CD4-positive, alpha-beta T cell treated with Interleukin-17A for 1 hour (primary cell): ENCODE data around the gene PRPF18.

Experiments
- DNase-seq: peaks from one replicate; pipeline ENCODE4 v3.0.0-alpha.2; 2020

PRPF18 gene

DNA sequence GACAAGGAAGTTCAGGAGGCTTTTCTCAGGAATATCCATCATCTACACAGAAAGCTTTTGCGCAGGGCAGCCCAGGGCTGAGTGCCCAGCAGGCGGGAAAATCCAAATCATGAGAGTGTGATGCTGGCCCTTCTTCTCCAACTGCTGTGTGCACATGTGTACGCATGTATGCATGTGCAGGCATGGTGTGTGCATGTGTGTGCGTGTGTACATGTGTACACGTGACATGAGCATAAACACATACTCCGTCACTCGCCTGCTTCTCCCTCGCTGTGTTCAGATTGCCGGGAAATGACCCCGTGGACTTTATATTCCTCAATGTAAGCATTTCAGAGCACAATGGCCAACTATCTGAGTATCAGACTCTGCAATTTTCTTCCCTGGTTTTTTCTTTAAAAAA lies 85.1 kb downstream of the PRPF18 start:
- no peak for DNase-seq

DNA sequence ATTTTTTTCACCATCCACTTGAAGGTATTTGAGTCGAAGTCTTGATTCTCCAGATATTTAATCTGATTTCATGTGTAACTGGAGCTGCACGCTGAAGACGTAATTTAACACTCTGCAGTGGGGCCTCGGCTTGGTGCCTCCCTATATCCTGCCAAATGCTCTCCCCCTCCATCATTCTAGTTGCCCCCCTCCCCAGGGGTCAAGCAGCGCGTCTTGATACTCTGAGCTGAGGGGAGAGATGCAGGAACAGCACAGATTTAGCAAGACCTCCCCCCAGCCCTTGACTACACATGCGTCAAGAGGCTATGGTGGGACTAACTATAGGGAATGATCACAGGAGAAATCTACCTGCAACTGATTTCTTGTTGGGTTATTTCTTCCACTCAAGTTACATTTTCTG lies 85.8 kb downstream of the PRPF18 start:
- no peak for DNase-seq

DNA sequence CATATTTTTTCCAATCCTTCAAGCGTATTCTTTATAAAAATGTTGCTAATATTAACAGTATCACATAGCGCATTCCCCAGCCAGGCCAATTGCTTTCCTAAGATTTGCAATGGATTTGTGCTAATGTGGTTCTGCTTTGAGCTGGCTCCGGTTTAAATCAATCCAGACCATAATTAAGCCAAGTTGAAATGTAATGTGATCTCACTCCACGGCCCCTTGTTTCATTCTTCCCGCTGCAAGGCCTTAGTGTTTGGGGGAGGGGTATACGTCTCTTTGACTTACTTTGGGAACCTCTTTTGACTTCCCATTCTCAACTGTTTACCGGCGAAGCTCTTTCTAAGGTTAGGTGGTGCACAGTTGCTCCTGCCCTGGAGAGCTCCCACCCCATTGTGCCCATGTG lies 86.4 kb downstream of the PRPF18 start:
- DNase-seq = no peak

DNA sequence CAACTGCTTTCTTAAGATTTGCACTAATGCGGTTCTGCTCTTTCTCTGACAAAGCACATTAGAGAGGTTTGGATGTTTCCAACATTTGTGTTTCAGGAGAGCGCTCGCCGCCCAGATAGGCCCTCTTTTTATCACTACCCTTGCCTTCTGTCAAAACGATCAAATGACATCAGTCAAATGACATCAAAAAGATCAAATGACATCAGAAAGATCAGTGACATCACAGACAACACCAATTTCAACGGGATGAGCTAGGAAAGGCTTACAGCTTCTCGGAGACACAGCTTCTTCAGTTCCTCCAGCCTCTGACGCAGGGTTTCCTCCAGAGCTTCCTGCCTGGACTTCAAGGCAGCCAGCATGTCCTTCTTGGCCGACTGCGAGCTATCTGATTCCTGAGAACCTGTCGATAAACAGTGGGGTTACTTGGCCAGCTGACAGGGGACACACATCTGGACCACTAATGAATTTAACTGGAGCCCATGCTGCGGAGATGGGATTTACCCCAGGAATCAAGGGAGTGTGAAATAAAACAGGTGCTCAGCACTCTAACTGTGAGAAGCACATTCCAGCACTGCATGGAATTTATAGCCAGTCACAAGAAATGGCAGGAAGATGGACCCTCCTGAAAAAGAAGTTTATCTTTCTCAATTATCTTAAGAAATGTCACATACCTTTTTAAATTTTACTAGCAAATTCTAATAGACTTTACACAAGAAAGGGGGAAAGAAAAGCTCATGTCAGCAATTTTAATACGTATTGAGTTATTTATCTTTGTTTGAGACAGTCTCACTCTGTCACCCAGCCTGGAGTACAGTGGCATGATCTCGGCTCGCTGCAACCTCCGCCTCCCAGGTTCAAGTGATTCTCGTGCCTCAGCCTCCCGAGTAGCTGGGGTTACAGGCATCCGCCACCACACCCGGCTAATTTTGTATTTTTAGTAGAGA lies 88.2 kb downstream of the PRPF18 start:
- no peak for DNase-seq

DNA sequence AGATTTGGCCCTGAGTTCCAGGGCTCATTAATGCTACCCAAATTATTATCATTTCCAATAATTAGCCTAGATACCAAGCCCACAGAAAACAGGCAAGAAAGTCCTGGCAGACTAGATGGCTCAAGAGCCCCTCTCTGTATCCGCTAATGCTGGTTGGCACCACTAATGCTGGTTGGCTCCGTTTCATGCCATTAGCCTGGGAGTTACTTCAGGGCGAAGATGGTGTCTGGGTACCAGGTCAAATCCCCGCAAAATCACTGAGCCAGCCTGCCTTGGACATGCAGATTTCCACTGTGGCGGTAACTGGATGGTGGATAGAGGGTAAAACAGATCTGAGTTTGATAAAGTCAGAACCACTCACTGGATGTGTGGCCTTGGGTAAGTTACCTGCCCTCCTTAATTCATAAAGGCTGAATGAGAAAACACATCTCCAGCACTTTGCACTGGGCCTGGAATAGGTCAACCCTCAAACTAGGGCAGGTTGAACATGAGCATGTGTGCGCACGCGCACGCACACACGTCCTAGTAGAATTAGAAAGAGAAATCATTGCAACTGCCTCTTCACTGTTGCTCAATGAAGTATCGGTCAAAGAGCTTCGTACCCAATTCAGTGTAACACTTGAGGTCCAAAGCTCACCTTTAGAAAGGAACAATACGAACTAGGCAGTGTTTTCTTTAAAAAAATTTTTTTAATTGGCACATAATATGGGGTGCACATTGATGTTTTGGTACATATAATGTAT lies 91.5 kb downstream of the PRPF18 start:
- DNase-seq = no peak
